Loucy (cell line): ENCODE measurements around the gene RIPK4.

ENCODE experiments used
- H2AFZ ChIP-seq: fragments of 200-600 bp; sonication (generic); 2 replicates; pipeline ENCODE4 v1.6.0; 2016; ENCODE audit warnings: antibody characterized with exemption, mild to moderate bottlenecking, low read length, moderate library complexity
- H3F3A ChIP-seq: fragments of 200-600 bp; 2 replicates; pipeline ENCODE4 v1.6.0; 2016; ENCODE audit warnings: antibody characterized with exemption, low read depth, mild to moderate bottlenecking
- H3K27me3 ChIP-seq: fragments of 200-600 bp; sonication (generic); 2 replicates; pipeline ENCODE4 v1.6.1; 2014; ENCODE audit warnings: low read length, mild to moderate bottlenecking; ENCODE audit not compliant: insufficient read depth, poor library complexity, severe bottlenecking
- H3K36me3 ChIP-seq: fragments of 200-600 bp; sonication (generic); 2 replicates; pipeline ENCODE4 v1.6.1; 2016; ENCODE audit warnings: low read length; ENCODE audit not compliant: insufficient read depth
- H3K4me1 ChIP-seq: fragments of 200-600 bp; sonication (generic); 2 replicates; pipeline ENCODE4 v1.5.1; 2014; ENCODE audit warnings: low read length, mild to moderate bottlenecking; ENCODE audit not compliant: insufficient read depth, poor library complexity, severe bottlenecking
- H3K4me2 ChIP-seq: fragments of 200-600 bp; sonication (generic); 2 replicates; pipeline ENCODE4 v1.6.0; 2014; ENCODE audit warnings: antibody characterized with exemption, low read length, low read depth, mild to moderate bottlenecking; ENCODE audit not compliant: poor library complexity, severe bottlenecking
- H3K4me3 ChIP-seq: fragments of 200-600 bp; sonication (generic); 2 replicates; pipeline ENCODE4 v1.5.1; 2014; ENCODE audit warnings: low read length, mild to moderate bottlenecking, mixed read lengths; ENCODE audit not compliant: poor library complexity, severe bottlenecking
- H3K79me2 ChIP-seq: fragments of 200-600 bp; sonication (generic); 2 replicates; pipeline ENCODE4 v1.6.1; 2014; ENCODE audit warnings: low read length; ENCODE audit not compliant: insufficient read depth
- H3K9ac ChIP-seq: fragments of 200-600 bp; sonication (generic); 2 replicates; pipeline ENCODE4 v1.6.0; 2014; ENCODE audit warnings: mild to moderate bottlenecking, low read depth, low read length, moderate library complexity; ENCODE audit not compliant: poor library complexity, severe bottlenecking
- H3K9me2 ChIP-seq: fragments of 200-600 bp; sonication (generic); replicated peaks from 2 replicates; pipeline ENCODE4 v1.6.1; 2016; ENCODE audit warnings: low read depth, low read length, mixed read lengths
- H3K9me3 ChIP-seq: fragments of 200-600 bp; sonication (generic); 2 replicates; pipeline ENCODE4 v1.6.1; 2014; ENCODE audit warnings: mild to moderate bottlenecking, antibody characterized with exemption, low read length, low read depth; ENCODE audit not compliant: insufficient read depth
- H4K20me1 ChIP-seq: fragments of 200-600 bp; sonication (generic); 2 replicates; pipeline ENCODE4 v1.6.0; 2014; ENCODE audit warnings: antibody characterized with exemption, low read length, mild to moderate bottlenecking; ENCODE audit not compliant: insufficient read depth, poor library complexity, severe bottlenecking
- EZH2phosphoT487 ChIP-seq: fragments of 200-600 bp; IDR thresholded peaks from 2 replicates; pipeline ENCODE4 v1.6.1; 2018; ENCODE audit warnings: antibody characterized with exemption, mild to moderate bottlenecking, moderate library complexity, borderline replicate concordance
- TF ChIP-seq, protein P1 (sequence below): fragments of 200-600 bp; sonication (generic); conservative IDR thresholded peaks from 2 replicates; pipeline ENCODE4 v1.5.1; 2014; ENCODE audit warnings: mild to moderate bottlenecking, antibody characterized with exemption, low read length

Gene RIPK4

DNA sequence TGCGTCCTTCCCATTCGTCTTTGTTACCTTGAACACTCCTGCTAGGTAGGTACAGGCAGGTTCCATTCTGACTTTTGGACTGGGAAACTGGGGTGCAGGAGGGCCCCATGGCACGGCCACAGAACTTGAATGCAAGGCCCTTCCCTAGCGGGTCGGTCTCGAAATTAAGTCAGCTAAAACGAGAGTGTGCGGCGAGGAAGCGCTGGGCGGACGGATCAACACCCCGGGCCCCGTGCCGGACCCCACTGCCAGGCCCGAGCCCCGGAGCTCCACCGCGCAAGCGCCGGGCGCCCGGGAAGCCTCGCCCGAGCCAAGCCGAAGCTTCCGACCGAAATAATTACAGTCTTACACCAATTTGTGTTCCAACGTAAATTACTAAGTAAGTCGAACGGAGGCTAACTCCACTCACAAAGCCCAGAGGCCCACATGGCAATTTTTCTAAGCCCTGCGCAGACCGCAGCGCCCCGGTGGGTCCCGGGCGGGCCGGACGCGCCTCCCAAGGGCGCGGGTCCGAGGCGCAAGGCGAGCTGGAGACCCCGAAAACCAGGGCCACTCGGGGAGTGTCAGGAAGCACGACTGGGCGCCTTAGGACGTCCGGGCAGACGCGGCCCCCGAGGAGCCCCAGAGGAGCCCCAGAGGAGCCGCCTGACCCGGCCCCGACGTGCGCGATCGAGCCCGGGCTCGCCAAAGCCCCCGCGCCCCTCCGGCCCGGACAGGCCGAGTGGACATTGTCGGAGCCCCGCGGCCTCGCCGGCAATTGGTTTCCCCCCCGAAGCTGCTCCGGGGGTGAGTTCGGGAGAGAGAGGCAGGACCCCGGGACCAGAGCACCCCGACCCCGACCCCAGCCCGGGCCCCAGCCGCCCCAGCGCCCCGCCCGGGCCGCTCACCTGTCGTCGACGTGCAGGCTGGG lies 624 bp downstream of the RIPK4 start:
- no peak overlapping the region for H3K9ac ChIP-seq
- peaks cover 14% of the 10 kb centered on the region for H3K4me1 ChIP-seq
- no peaks in the 10 kb centered on the region for H3K79me2 ChIP-seq
- H3F3A ChIP-seq: no peaks in the 10 kb centered on the region
- H3K4me2 ChIP-seq: no peak overlapping the region
- H2AFZ ChIP-seq: no peak overlapping the region
- TF ChIP-seq, protein P1, sequence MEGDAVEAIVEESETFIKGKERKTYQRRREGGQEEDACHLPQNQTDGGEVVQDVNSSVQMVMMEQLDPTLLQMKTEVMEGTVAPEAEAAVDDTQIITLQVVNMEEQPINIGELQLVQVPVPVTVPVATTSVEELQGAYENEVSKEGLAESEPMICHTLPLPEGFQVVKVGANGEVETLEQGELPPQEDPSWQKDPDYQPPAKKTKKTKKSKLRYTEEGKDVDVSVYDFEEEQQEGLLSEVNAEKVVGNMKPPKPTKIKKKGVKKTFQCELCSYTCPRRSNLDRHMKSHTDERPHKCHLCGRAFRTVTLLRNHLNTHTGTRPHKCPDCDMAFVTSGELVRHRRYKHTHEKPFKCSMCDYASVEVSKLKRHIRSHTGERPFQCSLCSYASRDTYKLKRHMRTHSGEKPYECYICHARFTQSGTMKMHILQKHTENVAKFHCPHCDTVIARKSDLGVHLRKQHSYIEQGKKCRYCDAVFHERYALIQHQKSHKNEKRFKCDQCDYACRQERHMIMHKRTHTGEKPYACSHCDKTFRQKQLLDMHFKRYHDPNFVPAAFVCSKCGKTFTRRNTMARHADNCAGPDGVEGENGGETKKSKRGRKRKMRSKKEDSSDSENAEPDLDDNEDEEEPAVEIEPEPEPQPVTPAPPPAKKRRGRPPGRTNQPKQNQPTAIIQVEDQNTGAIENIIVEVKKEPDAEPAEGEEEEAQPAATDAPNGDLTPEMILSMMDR: no peak
- no peak for TF ChIP-seq EZH2phosphoT487
- no peaks in the 10 kb centered on the region for H4K20me1 ChIP-seq
- no peaks in the 10 kb centered on the region for H3K27me3 ChIP-seq
- no peaks in the 10 kb centered on the region for H3K36me3 ChIP-seq
- H3K9me2 ChIP-seq: no peaks in the 10 kb centered on the region
- H3K9me3 ChIP-seq: no peaks in the 10 kb centered on the region
- no peak overlapping the region for H3K4me3 ChIP-seq

DNA sequence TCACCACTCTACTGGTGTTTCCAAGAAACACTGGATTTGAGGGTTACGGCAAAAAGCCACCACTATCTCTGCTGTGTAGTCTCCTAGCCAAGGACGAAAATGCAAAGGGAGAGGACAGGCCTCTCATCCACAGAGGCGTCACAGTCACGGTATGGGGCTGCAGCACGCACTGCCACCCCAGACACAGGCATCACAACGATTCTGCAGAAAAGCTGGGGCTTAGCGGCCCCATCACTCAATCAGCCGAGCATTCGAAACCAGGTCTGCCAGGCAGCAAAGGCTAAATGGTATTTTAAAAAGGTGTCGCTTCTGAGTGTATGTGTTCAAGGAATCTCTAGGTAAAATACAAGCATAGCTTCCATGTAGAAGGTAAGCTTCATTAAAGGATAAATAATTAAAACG lies 1.4 kb downstream of the RIPK4 start:
- H3K36me3 ChIP-seq: no peaks in the 10 kb centered on the region
- H3K4me3 ChIP-seq: no peak overlapping the region
- TF ChIP-seq EZH2phosphoT487: no peak
- TF ChIP-seq, protein P1: no peak
- H3F3A ChIP-seq: no peaks in the 10 kb centered on the region
- no peak overlapping the region for H2AFZ ChIP-seq
- H3K9me2 ChIP-seq: no peaks in the 10 kb centered on the region
- H3K4me2 ChIP-seq: no peak overlapping the region
- H3K9me3 ChIP-seq: no peaks in the 10 kb centered on the region
- no peaks in the 10 kb centered on the region for H3K27me3 ChIP-seq
- H4K20me1 ChIP-seq: no peaks in the 10 kb centered on the region
- H3K4me1 ChIP-seq: peaks cover 14% of the 10 kb centered on the region
- no peaks in the 10 kb centered on the region for H3K79me2 ChIP-seq
- H3K9ac ChIP-seq: no peak overlapping the region

DNA sequence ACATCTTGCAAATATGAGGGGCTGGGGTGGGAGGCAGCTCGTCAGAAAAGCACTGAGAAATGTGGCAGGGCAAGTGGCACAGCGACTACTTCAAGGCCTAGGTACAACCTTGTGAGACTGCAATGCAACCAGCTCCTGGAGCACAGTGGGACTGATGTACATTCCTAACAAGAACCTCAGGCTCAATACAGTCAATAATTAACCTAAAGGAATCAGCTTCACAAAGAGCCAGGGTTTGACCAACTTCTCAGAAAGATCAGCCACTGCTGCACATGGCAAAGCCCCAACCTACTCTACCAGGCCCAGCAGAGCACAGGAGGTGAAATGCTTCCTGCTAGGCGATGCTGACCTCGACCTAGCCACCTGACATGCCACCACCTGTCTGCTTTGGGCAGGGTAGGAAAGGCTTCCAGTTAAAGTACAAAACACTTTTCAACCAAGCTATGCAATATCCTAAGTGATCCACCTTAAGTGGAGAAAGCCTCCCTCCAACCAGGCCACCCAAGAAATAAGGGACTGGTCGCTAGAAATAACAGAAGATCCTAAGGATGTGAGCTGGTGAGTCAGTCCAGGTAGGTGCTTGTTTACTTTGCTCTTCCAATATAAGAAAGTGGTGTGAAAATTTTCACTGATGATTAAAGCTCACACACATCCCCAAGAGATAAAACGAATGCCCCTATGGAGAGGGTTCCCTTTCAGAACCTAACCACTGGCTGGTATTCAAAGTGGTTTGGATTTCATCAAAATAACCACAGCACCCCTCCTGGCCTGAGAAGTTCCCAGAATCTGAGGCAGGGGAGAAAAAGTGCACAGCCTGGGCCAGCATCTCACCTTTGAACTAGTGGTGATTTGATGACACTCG lies 2.1 kb downstream of the RIPK4 start:
- Histone ChIP-seq H3K4me1 (peaks cover 14% of the 10 kb centered on the region), H4K20me1 (no peaks in the 10 kb centered on the region), H3K9ac (no peak overlapping the region), H3K9me2 (no peaks in the 10 kb centered on the region), H3K9me3 (no peaks in the 10 kb centered on the region), H3F3A (no peaks in the 10 kb centered on the region), H3K4me3 (no peak overlapping the region), H2AFZ (no peak overlapping the region), H3K36me3 (no peaks in the 10 kb centered on the region), H3K4me2 (no peak overlapping the region), H3K27me3 (no peaks in the 10 kb centered on the region), H3K79me2 (no peaks in the 10 kb centered on the region)
- TF ChIP-seq, protein P1: no peak
- no peak for TF ChIP-seq EZH2phosphoT487
